SKM-1 treated with dmso at 0.1 percent for 144 hours (cell line): Measurements from ENCODE around the gene STMN3.
A peak's percentile ranks its signal among the peaks of the same experiment; 100 is the strongest.
"Not testable (repeated sequence)": the region's sequence is repeated elsewhere in the genome, so short reads cannot be mapped to it uniquely, and the experiment has no call there.

Experiments
- DNase-seq: peaks from one replicate; lab custom pipeline; 2025; ENCODE audit not compliant: unreplicated experiment; lab: John Stamatoyannopoulos, UW

STMN3 gene

DNA sequence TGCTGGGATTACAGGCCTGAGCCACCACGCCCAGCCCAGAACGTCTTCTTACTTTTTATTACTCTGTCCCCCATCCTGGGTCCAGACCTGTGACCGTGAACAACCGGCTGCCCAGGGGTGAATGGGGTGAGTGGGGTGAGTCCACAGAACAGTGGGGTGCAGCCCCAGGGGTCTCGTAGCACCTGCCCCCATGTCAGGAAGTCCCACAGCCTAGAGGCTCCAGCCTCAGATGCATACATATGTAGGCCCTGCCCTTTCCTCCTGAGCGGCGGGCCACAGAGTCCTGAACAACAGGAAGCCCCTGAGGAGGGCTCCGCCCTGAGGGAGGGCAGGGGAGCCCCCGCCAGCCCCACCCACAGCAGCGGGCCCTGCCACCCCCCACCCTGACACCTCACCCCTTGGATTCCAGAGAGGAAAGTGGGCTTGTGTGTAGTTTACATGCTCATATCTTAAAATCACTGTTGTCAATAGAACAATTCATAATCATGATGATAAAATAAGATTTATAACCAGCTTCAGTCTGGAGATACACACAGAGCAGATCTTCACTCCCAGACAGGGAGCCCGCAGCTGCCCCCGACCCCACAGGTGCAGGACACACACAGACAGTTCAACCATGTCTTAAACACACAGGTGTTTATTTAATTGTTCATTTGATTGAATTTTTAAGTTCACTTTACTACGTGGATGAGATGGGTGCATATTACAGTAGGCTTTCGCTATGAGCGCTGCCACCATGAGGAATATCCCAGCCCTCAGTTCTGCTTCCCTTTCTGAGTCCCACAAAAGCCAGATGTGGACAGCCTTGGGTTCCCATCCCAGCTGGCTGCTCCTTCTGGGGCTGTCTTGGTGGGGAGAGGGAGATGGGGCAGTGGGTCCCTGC lies 13.9 kb downstream of the STMN3 start:
- no peak for DNase-seq

GRCh38 chr20:63636752-63637628 lies 16.2 kb downstream of the STMN3 start:
- DNase-seq: no peak

- DNase-seq: peak; percentile 84
These were observed 17.6 kb downstream of the STMN3 start for GRCh38 chr20:63635431-63636141.

DNA sequence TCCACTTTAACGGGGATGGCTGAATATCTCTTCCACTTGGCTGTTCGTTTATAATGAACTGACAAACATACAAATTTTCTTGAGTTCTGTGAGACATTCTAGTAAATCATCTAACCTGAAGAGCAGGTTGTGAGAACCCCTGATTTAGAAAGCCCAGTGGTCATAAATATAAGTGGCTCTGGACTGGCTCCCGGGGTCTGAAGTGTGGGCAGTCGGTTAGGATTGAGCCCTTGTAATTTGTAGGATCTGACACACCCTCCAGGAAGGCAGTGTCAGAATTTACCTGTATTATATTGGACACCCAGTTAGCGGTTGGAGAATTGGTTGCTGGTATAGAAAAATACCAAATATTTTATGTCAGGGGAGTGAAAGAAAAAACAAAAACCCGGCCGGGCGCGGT lies 19.5 kb downstream of the STMN3 start:
- DNase-seq: no peak

GRCh38 chr20:63631426-63631825 lies 21.8 kb downstream of the STMN3 start:
- not testable (repeated sequence) for DNase-seq

GRCh38 chr20:63630956-63631355 lies 22.3 kb downstream of the STMN3 start:
- not testable (repeated sequence) for DNase-seq

GRCh38 chr20:63628246-63628975 lies 24.8 kb downstream of the STMN3 start:
- peak; percentile 69 for DNase-seq

GRCh38 chr20:63627751-63628245 lies 25.4 kb downstream of the STMN3 start:
- no peak for DNase-seq

DNA sequence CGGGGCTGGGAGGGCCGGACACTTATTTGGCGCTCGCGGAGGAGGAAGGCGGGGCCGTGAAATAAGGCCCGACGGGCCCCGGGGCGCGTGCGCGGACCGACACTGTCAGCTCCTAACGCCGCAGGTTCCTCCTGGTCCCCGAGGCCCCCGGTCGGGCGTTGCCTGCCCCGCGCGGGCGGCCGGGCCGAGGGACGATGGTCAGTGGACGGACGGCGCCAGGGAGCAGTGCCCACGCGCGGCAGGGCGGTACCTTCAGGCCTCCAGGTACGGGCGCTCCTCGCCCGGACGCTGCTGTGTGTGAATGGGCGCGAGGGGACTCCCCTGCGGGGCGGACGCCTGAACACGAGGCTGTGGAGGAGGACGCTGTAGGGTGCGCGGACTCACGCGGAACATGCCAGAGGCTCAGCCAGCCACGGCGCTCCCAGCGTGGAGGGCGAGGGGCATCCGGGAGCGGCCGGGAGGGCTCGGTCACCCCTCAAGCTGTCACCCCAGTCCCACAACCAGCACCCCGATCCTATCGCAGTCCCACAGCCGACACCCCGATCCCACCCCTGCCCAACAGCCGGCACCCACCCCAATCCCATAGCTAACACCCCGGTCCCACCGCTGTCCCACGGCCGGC lies 26.0 kb downstream of the STMN3 start:
- DNase-seq: peak; percentile 93

DNA sequence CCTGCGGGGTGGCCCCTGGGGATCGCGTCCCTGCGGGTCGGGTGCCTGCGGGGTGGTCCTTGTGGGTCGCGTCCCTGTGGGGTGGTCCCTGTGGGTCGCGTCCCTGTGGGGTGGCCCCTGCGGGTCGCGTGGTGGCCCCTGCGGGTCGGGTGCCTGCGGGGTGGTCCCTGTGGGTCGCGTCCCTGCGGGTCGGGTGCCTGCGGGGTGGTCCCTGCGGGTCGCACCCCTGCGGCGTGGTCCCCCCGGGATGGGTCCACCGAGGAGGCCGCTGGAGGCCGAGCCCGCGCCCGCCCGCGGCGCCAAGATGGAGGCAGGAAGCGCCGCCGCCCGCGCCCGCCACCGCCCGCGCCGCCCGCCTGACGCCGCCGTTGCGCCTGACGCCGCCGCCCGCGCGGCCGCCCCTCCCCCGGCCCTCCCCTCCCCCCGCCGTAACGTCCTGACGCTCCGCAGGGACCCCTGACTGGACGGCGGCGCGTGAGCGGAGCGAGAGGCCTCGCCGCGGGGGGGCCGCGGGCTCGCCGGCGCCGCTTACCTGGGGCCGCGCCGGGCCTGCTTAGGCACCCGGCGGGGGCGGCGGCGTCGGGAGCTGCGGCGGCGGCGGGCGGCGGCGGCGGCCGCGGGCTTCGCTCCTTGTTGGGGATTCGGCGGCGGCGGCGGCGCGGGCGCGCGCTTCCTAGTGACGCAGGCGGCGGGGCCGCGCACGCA lies 26.6 kb downstream of the STMN3 start, which contains the start of gene GMEB2:
GMEB2 (minus strand) TSS at position 678 of the 705 bp plus-strand sequence. CDS start 7,704 bp downstream, outside the sequence.
- peak; percentile 68 for DNase-seq

GRCh38 chr20:63625771-63626423 lies 27.3 kb downstream of the STMN3 start:
- no peak for DNase-seq

DNA sequence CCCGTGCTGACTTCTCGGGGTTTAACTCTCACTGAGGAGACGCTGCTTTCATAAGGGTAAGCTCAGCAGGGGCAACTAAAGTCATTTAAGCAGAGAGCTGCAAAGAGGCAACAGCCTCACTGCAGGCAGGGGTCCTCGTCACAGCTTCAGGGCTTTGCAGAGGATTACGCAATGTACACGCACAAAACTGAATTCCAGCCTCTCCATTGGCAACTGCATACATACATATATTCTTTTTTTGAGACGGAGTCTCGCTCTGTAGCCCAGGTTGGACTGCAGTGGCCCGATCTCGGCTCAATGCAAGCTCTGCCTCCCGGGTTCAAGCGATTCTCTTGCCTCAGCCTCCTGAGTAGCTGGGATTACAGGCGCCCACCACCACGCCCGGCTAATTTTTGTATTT lies 28.7 kb downstream of the STMN3 start:
- peak; percentile 12 for DNase-seq

GRCh38 chr20:63622732-63623131 lies 30.5 kb downstream of the STMN3 start:
- DNase-seq: no peak

GRCh38 chr20:63622096-63622495 lies 31.1 kb downstream of the STMN3 start:
- DNase-seq: no peak

DNA sequence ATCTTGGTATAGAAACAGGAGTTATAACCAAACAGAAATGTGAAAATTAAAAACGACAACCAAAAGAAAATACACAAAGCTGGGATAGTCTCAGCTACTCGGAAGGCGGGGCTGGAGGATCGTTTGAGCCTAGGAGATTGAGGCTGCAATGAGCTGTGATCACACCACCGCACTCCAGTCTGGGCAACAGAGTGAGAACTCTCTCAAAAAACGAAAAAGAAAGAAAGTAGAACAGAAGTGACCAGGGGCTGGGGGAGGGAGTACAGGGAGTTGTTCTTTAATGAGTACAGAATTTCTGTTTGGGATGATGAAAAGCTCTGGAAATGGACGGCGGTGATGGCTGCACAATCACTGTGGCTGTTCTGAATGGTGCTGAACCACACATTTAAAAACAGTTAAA lies 32.2 kb downstream of the STMN3 start:
- no peak for DNase-seq

GRCh38 chr20:63619505-63619904 lies 33.7 kb downstream of the STMN3 start:
- no peak for DNase-seq

- DNase-seq: no peak
These were observed 34.1 kb downstream of the STMN3 start for GRCh38 chr20:63619086-63619485.

GRCh38 chr20:63618291-63618980 lies 34.8 kb downstream of the STMN3 start:
- DNase-seq: no peak
